HG03196 (cell line): ENCODE results near the gene GOLGA6L7.
"Not testable (repeated sequence)": the region's sequence is repeated elsewhere in the genome, so short reads cannot be mapped to it uniquely, and the experiment has no call there.

Experiments
- ATAC-seq: cut with Tn5 transposase; IDR thresholded peaks from one replicate; pipeline ENCODE4 v1.9.1; 2021; ENCODE audit not compliant: unreplicated experiment

GOLGA6L7 gene

GRCh38 chr15:28885128-28885629, 36.7 kb upstream of the GOLGA6L7 start:
- ATAC-seq, result no peak

- no peak for ATAC-seq
Measured at GRCh38 chr15:28884151-28884940, 35.9 kb upstream of the GOLGA6L7 start.

GRCh38 chr15:28881600-28881999, 33.2 kb upstream of the GOLGA6L7 start:
- no peak for ATAC-seq

GRCh38 chr15:28881170-28881569, 32.7 kb upstream of the GOLGA6L7 start:
- ATAC-seq, result no peak

GRCh38 chr15:28880680-28881079, 32.2 kb upstream of the GOLGA6L7 start:
- ATAC-seq, result no peak

GRCh38 chr15:28879551-28879950, 31.1 kb upstream of the GOLGA6L7 start:
- no peak for ATAC-seq

- no peak for ATAC-seq
Measured at GRCh38 chr15:28878209-28878608, 29.8 kb upstream of the GOLGA6L7 start.

- no peak for ATAC-seq
Measured at GRCh38 chr15:28876845-28877185, 28.4 kb upstream of the GOLGA6L7 start.

GRCh38 chr15:28876131-28876844, 27.8 kb upstream of the GOLGA6L7 start:
- ATAC-seq, result no peak

- ATAC-seq, result no peak
Measured at GRCh38 chr15:28875461-28876000, 27.1 kb upstream of the GOLGA6L7 start.

GRCh38 chr15:28873585-28874190, 25.2 kb upstream of the GOLGA6L7 start:
- no peak for ATAC-seq

GRCh38 chr15:28873006-28873405, 24.6 kb upstream of the GOLGA6L7 start:
- no peak for ATAC-seq

- ATAC-seq, result no peak
Measured at GRCh38 chr15:28871168-28871567, 22.7 kb upstream of the GOLGA6L7 start.

- ATAC-seq, result no peak
Measured at GRCh38 chr15:28868744-28869345, 20.4 kb upstream of the GOLGA6L7 start.

GRCh38 chr15:28861589-28862293, 13.3 kb upstream of the GOLGA6L7 start:
- ATAC-seq, result not testable (repeated sequence)

- ATAC-seq, result no peak
Measured at GRCh38 chr15:28861031-28861534, 12.6 kb upstream of the GOLGA6L7 start.

- not testable (repeated sequence) for ATAC-seq
Measured at GRCh38 chr15:28854578-28854977, 6.1 kb upstream of the GOLGA6L7 start.

GRCh38 chr15:28853654-28854053, 5.2 kb upstream of the GOLGA6L7 start:
- not testable (repeated sequence) for ATAC-seq

GRCh38 chr15:28849766-28850165, 1.3 kb upstream of the GOLGA6L7 start:
- ATAC-seq, result not testable (repeated sequence)

- not testable (repeated sequence) for ATAC-seq
Measured at GRCh38 chr15:28849271-28849670, 827 bp upstream of the GOLGA6L7 start.
